Ovary (tissue), 9 donors: ENCODE measurements around the gene HIGD2B. TPM values are rescaled to one million over a fixed set of nuclear protein-coding genes. Genes with fewer than 3 reads are reported as not detected.

Experiments
- DNase-seq, 5 donors: peaks; one replicate each; pipeline ENCODE4 v3.0.0-alpha.2; 2019 to 2020
- H3K27ac ChIP-seq, 2 donors: fragments of 200-600 bp; one replicate each; pipeline versions ENCODE4 v1.5.1 to v1.8.0; 2019 to 2022
- H3K27me3 ChIP-seq: fragments of 200-600 bp; one replicate; pipeline ENCODE4 v1.8.0; 2022
- H3K36me3 ChIP-seq: fragments of 200-600 bp; sonication (generic); one replicate; pipeline ENCODE4 v1.5.1; 2019
- H3K4me1 ChIP-seq: one replicate; pipeline ENCODE4 v1.8.1; 2013; ENCODE audit warnings: mild to moderate bottlenecking, moderate library complexity; ENCODE audit not compliant: insufficient read depth
- H3K4me3 ChIP-seq: fragments of 200-600 bp; sonication (generic); one replicate; pipeline ENCODE4 v1.5.1; 2017
- H3K9me3 ChIP-seq, 2 donors: fragments of 200-600 bp in 1 of 2; sonication (generic) in 1 of 2; one replicate each; pipeline versions ENCODE4 v1.5.1 to v1.8.1; 2013 to 2019; ENCODE audit warnings: mild to moderate bottlenecking in 1 of 2, moderate library complexity in 1 of 2
- CTCF ChIP-seq, 3 donors: fragments of 450-650 bp in 2 of 3; fragments of 200-600 bp in 1 of 3; IDR thresholded peaks; one replicate each; pipeline versions ENCODE4 v1.5.1 to v1.8.0; 2016 to 2022; ENCODE audit warnings: antibody characterized with exemption in 3 of 3, mild to moderate bottlenecking in 1 of 3
- EP300 ChIP-seq: sonication (generic); formaldehyde crosslinking; IDR thresholded peaks from one replicate; pipeline ENCODE4 v1.6.1; 2017; ENCODE audit warnings: antibody characterized with exemption
- POLR2A ChIP-seq: fragments of 450-650 bp; IDR thresholded peaks from one replicate; pipeline ENCODE4 v1.6.1; 2017; ENCODE audit warnings: antibody characterized with exemption, mild to moderate bottlenecking, moderate library complexity
- WGBS, 3 donors: extraction: QIAGEN DNeasy Blood & Tissue Kit in 1 of 3; methylation state at CpG; one replicate each; pipeline versions ENCODE4 v1.1.5 to v1.1.7; 2013 to 2017; 5-methylcytosine and 5-hydroxymethylcytosine counted together
- intact Hi-C, 4 donors: fragments of 100-400 bp; cut with DNase I; formaldehyde crosslinking; loops; one replicate each; pipeline versions ENCODE4 v1.11.0 to v1.15.1; 2022 to 2023
- polyA plus RNA-seq, 2 donors: library from polyadenylated mRNA; stranded (reverse); fragments of 200-250 nt in 1 of 2; fragments of 350-450 nt in 1 of 2; fragmentation: Illumina TruSeq in 1 of 2; extraction: RNeasy Lipid Tissue Mini Kit (QIAGEN cat#74804) in 1 of 2; gene quantifications; one replicate each; pipeline ENCODE4 v1.2.3, GENCODE V29; 2013 to 2014
- total RNA-seq, 7 donors: library from RNA; depleted of rRNA in 2 of 7; stranded (reverse); fragments of >200 nt in 2 of 7; fragmentation: NEBNext Ultra II Directional in 3 of 7; extraction: Animal tissue kit (Norgen Biotek cat#: 25700) in 3 of 7; gene quantifications; one replicate each; pipeline versions ENCODE4 v1.1.0 to v1.2.4, GENCODE V29; 2016 to 2023
- donor health status: DM: no; HTN: no; CAD: no; lungs with moderate emphysema.
- donor health status: DM: no; HTN: no; CAD: no.
- donor health status: Bipolar disorder and iron deficiency.
- donor health status: DM: yes; HTN: yes; CAD: no.
- donor health status: DM: no; HTN: no; CAD: no.
- donor health status: DM: yes; HTN: yes; CAD: no.

HIGD2B gene
- total and polyA plus RNA-seq, 9 donors = not detected

- H3K27ac ChIP-seq = peak overlapping the region; percentile 59 to 75
- no peak for DNase-seq
- H3K4me1 ChIP-seq = no peaks in the 10 kb centered on the region
- no peaks in the 10 kb centered on the region for H3K27me3 ChIP-seq
- peak overlapping the region; percentile 71 for H3K4me3 ChIP-seq
- H3K9me3 ChIP-seq = no peaks in the 10 kb centered on the region
- 13 to 26% (median 18%) methylated on average over 23 of the region's 23 CpGs for WGBS, 3 donors
- intact Hi-C loops = no loop called here
- no peaks in the 10 kb centered on the region for H3K36me3 ChIP-seq
- TF ChIP-seq EP300 = no peak
- TF ChIP-seq CTCF (IDR thresholded peaks at IDR 0.05) = no peak
- TF ChIP-seq POLR2A = no peak
These were observed 569 bp downstream of the HIGD2B start for GRCh38 chr15:72685301-72685924.

- Histone ChIP-seq H3K4me3 (no peak overlapping the region), H3K4me1 (no peaks in the 10 kb centered on the region), H3K27me3 (no peaks in the 10 kb centered on the region), H3K36me3 (no peaks in the 10 kb centered on the region), H3K9me3 (no peaks in the 10 kb centered on the region), H3K27ac (no peak overlapping the region)
- intact Hi-C loops = no loop called here
- no peak for DNase-seq
- TF ChIP-seq CTCF (IDR thresholded peaks at IDR 0.05) (no peak), EP300 (no peak), POLR2A (no peak)
- WGBS, 3 donors = 77 to 84% (median 84%) methylated on average over 3 of the region's 3 CpGs
These were observed 3.2 kb downstream of the HIGD2B start for GRCh38 chr15:72682772-72683171.

GRCh38 chr15:72680931-72681330, 5.1 kb downstream of the HIGD2B start:
- no peaks in the 10 kb centered on the region for H3K4me1 ChIP-seq
- no peaks in the 10 kb centered on the region for H3K27me3 ChIP-seq
- H3K9me3 ChIP-seq = no peaks in the 10 kb centered on the region
- WGBS, 3 donors = 55 to 62% (median 55%) methylated on average over 3 of the region's 3 CpGs
- TF ChIP-seq EP300 (no peak), POLR2A (no peak), CTCF (IDR thresholded peaks at IDR 0.05) (no peak)
- no peak overlapping the region for H3K4me3 ChIP-seq
- intact Hi-C loops = no loop called here
- DNase-seq = no peak
- H3K36me3 ChIP-seq = no peaks in the 10 kb centered on the region
- no peak overlapping the region for H3K27ac ChIP-seq

GRCh38 chr15:72676838-72677237, 9.1 kb downstream of the HIGD2B start:
- 87 to 90% (median 89%) methylated on average over 4 of the region's 4 CpGs for WGBS, 3 donors
- no peaks in the 10 kb centered on the region for H3K4me1 ChIP-seq
- no peak for TF ChIP-seq EP300
- no peak for TF ChIP-seq CTCF (IDR thresholded peaks at IDR 0.05)
- no peak for TF ChIP-seq POLR2A
- H3K9me3 ChIP-seq = no peaks in the 10 kb centered on the region
- no peaks in the 10 kb centered on the region for H3K36me3 ChIP-seq
- no peak overlapping the region for H3K4me3 ChIP-seq
- no peaks in the 10 kb centered on the region for H3K27me3 ChIP-seq
- intact Hi-C loops = loop anchor here in 1 of 4 donors (10.0 kb wide), 1 partner anchor 52 kb away; no protein-coding TSS in a partner anchor
- H3K27ac ChIP-seq = no peak overlapping the region
- DNase-seq = no peak
